Measurements from ENCODE around the gene SKI.

Gene SKI

DNA sequence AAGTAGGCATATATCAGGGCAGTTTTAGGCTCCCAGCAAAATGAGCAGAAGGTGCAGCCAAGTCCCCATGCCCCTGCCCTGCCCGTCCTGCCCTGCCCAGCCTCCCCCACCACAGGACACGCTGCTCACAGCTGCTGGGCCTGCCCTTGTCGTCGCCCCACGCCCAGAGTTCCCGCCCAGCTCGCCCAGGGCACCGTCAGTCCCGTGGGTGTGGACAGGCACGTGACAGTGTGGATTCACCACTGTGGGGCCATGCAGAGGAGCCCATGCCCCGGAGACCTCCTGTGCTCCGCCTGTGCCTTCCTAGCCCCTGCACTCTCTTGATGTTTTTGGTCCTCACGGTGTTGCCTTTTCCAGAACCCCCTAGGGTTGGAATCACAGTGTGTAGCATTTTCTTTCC is 40.5 kb upstream of the SKI start:
- H3K4me3 ChIP-seq (ENCODE audit: control insufficient read depth, low read depth, low read length): no peak overlapping the region
- DNase-seq (ENCODE audit: low read depth): no peak
- TF ChIP-seq, protein P1, sequence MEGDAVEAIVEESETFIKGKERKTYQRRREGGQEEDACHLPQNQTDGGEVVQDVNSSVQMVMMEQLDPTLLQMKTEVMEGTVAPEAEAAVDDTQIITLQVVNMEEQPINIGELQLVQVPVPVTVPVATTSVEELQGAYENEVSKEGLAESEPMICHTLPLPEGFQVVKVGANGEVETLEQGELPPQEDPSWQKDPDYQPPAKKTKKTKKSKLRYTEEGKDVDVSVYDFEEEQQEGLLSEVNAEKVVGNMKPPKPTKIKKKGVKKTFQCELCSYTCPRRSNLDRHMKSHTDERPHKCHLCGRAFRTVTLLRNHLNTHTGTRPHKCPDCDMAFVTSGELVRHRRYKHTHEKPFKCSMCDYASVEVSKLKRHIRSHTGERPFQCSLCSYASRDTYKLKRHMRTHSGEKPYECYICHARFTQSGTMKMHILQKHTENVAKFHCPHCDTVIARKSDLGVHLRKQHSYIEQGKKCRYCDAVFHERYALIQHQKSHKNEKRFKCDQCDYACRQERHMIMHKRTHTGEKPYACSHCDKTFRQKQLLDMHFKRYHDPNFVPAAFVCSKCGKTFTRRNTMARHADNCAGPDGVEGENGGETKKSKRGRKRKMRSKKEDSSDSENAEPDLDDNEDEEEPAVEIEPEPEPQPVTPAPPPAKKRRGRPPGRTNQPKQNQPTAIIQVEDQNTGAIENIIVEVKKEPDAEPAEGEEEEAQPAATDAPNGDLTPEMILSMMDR (IDR thresholded peaks at IDR 0.05; ENCODE audit: control insufficient read depth, insufficient read depth, low read depth, low read length, missing control alignments): no peak

DNA sequence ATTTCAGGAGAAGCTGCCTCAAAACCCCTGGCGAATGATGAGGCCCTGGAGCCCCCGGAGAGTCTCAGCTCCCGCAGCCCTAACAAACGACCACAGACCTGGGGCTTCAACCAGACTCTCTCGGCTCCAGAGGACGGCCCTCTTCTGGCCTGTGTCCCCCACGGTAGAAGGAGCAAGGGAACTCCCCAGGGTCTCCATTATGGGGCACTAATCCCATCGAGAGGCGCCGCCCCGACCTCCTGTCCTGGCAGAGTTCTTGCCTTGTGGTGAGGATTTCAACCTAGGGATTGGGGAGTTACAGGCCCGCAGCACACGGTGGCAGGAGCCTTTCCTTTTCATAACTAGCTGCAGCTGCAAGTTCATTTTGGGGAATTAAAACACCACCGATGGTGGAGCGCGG is 39.8 kb upstream of the SKI start:
- TF ChIP-seq, protein P1 (IDR thresholded peaks at IDR 0.05; ENCODE audit: control insufficient read depth, insufficient read depth, low read depth, low read length, missing control alignments): no peak
- no peak for DNase-seq (ENCODE audit: low read depth)
- no peak overlapping the region for H3K4me3 ChIP-seq (ENCODE audit: control insufficient read depth, low read depth, low read length)

DNA sequence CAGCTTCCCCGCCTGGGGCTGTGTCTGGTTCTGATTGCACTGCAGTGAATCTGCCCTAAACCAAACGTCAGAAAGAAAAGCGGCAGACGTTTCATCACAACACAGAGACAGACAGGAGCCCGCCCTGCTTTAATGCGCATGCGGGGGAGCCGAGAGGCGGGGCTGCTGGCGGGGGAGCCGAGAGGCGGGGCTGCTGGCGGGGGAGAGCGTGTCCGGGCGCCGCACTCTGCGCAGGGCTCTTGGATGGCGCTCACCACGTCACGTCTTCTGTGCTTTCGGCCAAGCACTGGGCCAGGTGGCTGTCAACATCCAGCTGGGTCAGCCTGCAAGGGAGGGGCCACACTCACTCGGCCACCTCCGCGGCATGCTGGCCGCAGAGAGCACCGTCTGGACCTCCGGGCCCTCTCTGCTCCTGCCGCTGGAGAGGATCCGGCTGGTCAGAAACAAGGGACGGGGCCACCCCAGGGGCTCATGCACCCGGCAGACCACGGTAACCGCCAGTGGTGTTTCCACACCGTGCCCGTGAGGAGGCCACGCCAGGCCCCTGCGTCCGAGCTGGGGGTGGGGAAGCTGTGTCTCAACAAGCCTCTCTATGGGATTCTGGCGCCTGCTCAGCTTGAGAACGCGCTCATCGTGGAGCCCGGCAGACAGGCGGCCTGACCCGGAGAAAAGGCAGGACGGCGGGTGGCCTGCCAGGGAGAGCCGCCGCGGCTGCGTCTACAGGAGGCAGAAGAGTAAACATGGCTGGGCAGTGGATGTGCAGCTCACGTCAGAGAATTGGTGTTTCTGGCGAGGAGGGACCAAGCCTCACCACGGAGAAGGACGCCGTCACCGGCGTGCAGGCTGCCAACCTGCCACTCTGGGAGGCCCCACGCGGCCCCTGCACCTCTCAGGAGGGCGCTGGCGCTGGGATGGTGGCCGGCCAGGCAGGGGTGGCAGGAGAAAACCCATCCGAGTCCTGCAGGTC is 38.4 kb upstream of the SKI start:
- TF ChIP-seq, protein P1 (IDR thresholded peaks at IDR 0.05; ENCODE audit: control insufficient read depth, insufficient read depth, low read depth, low read length, missing control alignments): no peak
- H3K4me3 ChIP-seq (ENCODE audit: control insufficient read depth, low read depth, low read length): peak overlapping the region; percentile 63
- DNase-seq (ENCODE audit: low read depth): peak; percentile 83

DNA sequence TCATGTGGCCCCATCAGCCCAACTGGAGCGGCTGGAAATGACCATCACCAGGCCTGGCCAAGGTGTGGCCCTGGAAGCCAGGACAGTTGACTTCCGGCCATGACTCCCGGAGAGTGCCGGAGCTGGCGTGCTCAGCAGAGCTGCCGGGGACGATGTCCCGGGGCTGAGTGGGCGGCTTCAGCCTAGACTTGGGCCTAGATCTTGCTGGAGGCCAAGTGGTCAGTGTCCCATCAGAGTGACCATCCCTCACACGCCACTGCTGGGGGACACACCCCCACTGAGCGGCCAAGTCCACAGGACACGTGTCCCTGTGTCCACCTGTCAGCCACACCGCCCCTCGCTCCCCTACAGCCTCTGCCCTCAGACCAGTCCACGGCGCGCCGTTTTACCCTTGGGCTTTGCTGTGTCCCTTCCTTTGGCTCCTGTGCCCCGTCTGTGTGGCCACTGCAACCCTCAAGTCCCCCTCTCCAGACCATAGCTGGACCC is 37.6 kb upstream of the SKI start:
- no peak for DNase-seq (ENCODE audit: low read depth)
- TF ChIP-seq, protein P1 (IDR thresholded peaks at IDR 0.05; ENCODE audit: control insufficient read depth, insufficient read depth, low read depth, low read length, missing control alignments): no peak
- peak overlapping the region; percentile 63 for H3K4me3 ChIP-seq (ENCODE audit: control insufficient read depth, low read depth, low read length)

DNA sequence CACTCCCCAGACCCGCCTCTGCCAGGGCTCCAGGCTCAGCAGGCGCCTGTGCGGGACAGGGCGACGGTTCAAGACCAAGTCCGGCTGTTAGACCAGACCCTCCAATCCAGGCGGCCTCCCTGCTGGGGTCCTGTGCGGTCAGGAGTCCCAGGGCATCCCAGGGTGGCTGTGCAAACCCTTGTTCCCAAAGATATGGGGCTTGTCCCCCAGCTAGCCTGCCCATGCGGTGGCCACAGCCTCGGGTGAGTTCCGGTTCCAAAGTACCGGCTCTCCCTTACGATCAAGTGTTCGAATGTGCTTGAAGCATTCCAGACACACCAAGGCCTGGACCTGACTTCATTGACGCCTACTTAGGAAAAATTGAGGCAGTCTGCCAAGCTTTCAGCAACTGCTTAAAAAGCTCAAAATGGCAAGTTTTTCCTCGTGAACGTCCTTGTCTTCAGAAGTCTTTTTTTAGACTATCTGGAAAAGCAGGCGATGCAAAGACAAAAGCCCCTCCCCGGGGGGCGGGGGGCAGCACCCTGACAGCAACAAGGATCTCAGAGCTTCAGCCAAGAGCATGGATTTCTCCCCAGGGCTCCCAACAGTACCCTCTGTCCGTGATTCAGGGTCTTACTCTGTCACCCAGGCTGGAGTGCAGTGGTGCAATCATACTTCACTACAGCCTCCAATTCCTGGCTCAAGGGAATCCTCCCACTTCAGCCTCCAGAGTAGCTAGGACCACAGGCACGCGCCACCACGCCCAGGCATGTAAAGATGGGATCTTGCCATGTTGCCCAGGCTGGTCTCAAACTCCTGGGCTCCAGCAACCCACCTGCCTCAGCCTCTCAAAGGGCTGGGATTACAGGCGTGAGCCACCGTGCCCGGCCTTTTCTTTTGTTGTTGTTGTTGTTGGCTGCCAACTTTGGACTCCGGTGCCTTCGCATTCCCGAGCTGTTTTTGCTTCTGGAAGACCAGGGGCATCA is 35.8 kb upstream of the SKI start:
- DNase-seq (ENCODE audit: low read depth): no peak
- TF ChIP-seq, protein P1 (IDR thresholded peaks at IDR 0.05; ENCODE audit: control insufficient read depth, insufficient read depth, low read depth, low read length, missing control alignments): no peak
- H3K4me3 ChIP-seq (ENCODE audit: control insufficient read depth, low read depth, low read length): peak overlapping the region; percentile 9

All from AG09309 (cell line).